GM19351 (cell line): ENCODE data around the gene RBM38.

Experiments
- ATAC-seq: cut with Tn5 transposase; IDR thresholded peaks from one replicate; pipeline ENCODE4 v1.9.1; 2021; ENCODE audit warnings: mild to moderate bottlenecking, moderate library complexity; ENCODE audit not compliant: unreplicated experiment

The RBM38 gene

DNA sequence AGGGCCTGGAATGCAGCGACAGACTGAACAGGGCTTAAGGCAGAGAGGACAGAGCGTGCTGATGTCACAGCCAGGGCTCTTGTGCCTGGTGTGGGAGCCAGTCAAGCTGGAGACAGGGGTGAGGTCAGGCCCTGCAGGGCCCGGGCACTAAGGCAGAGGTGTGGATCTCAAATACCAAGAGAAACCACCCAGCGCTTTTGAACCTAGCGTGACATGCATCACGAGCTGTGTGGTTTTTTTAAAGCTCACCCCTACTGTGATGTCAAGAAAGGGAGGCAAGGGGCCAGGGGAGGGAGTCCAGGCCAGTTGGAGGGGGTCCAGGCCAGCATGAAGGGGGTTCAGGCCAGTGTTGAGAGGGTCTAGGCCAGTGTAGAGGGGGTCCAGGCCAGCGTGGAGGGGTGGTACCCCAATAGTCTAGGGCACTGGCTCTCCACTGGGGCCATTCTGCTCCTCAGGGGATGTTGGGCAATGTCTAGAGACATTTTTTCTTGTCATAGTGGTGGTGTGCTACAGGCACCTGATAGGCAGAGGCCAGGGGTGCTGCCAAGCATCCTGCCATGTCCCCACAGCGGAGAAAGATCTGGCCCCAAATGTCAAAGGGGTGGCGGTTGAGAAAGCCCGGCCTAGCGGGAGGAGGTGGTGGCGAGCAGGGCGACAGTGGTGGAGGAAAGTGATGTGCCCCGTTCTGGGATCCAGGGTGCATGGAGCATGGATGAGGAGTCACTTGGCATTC lies 42.6 kb downstream of the RBM38 start:
- no peak for ATAC-seq

DNA sequence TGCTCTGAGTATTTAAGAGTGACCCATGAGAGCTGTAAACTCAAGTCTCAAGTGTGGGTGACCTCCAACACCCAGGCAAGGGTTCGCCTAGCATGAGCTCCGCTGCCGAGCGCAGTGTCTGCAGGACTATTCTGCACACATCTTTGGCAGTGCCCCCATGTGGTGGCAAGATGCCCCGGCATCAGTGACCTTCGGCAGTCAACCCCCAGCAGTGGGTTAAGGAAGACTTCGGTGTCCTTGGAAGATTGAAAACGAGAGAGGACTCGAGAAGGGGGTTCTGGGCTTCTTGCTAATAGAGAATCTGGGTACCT lies 43.1 kb downstream of the RBM38 start:
- no peak for ATAC-seq

- ATAC-seq: no peak
These were observed 43.9 kb downstream of the RBM38 start for GRCh38 chr20:57435105-57435497.

GRCh38 chr20:57435498-57436222 lies 44.5 kb downstream of the RBM38 start:
- ATAC-seq: no peak

GRCh38 chr20:57436223-57436545 lies 45.0 kb downstream of the RBM38 start:
- ATAC-seq: no peak

- ATAC-seq: no peak
These were observed 46.1 kb downstream of the RBM38 start for GRCh38 chr20:57437267-57437666.

GRCh38 chr20:57437672-57438330 lies 46.6 kb downstream of the RBM38 start:
- ATAC-seq: no peak

DNA sequence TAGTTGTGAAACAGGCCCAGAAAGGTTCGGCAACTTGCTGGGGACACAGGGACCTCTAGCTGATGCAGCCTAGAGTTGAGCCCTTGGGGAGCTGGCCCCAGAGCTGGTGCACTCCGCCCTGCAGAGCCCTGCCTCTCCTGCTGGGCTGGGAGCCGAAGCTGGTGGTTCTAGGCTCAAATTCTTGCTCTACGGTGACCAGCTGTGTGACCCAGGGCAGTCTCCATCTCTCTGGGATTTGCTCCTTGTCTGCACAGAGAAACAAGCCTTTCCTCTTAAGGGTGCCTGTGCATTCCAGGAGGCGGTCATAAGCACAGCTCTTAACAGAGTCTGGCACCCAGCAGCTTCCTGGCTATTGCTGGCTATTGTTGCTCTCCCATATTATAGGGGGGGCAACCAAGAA lies 47.4 kb downstream of the RBM38 start:
- no peak for ATAC-seq

DNA sequence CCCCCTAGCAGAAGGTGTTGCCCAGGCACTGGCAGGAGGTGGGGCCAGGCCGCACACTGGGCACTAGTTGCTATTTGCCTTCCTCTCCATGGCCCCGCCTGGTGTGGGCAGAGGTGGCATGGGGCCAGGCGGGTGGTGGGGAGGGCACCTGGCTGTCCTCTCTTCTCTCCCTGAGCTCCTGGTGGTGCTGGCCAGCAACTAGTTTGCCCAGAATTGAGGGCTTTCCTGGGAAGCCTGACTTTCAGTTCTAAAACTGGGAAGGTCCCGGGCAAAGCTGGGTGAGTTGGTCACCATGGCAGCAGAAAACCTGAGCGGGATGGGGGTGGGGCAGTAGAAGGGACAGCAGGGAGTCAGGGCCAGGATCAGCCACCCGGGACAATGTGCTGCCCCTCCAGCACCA lies 48.2 kb downstream of the RBM38 start:
- ATAC-seq: no peak

GRCh38 chr20:57439993-57440392 lies 48.8 kb downstream of the RBM38 start:
- no peak for ATAC-seq

- ATAC-seq: no peak
These were observed 49.7 kb downstream of the RBM38 start for GRCh38 chr20:57440678-57441509.

- no peak for ATAC-seq
These were observed 50.4 kb downstream of the RBM38 start for GRCh38 chr20:57441510-57442154.

GRCh38 chr20:57442158-57442887 lies 51.1 kb downstream of the RBM38 start:
- ATAC-seq: no peak

DNA sequence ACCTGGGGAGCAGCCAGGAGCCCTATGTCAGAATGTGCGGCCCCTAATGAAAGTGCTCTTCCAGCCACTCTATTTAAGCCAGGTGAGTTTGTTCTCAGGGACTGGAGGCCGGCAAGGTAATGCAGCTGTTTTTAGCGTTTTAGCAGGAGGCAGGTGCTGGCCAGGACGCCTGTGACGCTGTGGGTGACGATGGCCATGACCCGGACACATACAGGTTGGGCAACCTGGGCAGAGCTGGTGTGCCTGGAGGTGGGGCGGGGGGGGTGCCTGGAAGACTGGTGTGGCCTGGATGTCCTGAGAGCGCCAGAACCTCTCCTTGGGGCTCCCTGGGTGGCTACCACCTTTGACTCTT lies 51.7 kb downstream of the RBM38 start:
- no peak for ATAC-seq

- ATAC-seq: no peak
These were observed 52.4 kb downstream of the RBM38 start for GRCh38 chr20:57443349-57444265.

DNA sequence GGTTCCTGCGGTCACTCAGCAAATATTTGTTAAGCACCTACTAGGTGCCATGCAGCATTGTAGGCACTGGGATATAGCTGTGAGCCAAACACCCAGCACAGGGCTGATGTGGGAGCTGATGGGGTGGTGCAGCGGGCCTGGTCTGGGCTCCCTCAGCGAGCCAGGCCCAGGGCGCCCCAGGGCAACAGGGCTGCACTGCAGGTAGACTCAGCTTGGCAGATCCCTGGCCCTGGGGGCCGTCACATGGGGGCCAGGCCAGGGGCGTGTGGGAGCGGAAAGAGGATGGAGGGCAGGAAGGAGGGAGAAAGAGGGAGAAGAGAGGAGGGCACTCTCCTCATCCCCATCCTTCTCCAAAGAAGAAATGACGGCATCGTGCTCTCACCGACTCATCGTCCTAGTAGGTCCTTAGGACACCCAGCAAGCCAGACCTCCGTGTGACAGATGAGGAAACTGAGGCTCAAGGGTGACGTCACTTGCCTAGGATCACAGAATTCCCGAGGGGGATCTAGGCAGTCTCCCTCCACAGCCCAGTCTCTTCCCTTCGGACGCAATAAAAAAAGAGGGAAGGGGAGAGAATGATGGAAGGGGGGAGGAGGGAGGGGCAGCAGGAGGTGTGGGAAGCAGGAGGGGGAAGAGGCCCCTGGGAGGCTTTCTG lies 53.3 kb downstream of the RBM38 start:
- ATAC-seq: no peak

DNA sequence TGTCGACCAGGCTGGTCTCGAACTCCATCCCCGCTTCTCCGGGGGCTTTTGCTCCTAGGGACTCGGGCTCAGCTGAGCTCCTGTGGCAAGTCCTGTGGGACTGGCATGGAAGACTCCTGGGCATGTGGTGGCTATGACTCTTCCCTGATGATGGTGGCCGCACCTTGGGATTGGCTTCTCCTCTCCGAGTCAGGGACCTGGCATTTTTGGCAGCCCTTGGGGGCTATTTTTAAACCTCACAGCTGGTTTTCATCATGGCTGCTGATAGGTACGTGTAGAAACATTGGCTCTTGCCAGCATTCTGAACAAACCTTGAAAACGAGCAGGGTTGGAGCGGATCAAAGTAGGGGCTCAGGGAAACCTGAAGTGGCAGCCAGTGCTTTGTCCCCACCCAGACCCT lies 54.1 kb downstream of the RBM38 start:
- ATAC-seq: no peak

DNA sequence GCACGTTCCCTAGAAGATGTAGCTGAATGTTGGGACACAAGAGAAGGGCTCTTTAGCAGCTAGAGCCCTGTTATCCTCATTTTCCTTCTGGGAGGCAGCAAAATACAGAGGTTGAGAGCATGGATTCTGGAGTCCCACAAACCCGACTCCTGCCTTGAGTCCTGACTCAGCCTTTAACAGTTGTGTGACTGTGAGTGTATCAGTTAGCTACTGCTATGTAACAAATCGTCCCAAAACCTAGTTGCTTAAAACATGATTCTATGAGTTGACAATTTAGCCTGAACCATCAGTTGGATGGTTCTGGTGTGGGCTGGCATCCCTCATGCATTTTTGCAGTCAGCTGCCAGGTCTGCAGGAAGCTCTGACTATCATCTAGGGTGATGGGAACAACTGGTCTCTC lies 54.6 kb downstream of the RBM38 start:
- ATAC-seq: no peak
